K562 (cell line): ENCODE measurements around the gene ARSA. TPM values are rescaled to one million over a fixed set of nuclear protein-coding genes. Genes with fewer than 3 reads are reported as not detected.
A peak's percentile ranks its signal among the peaks of the same experiment; 100 is the strongest.

Source experiments
- E2F3 ChIP-seq: fragments of 250-450 bp; sonication (Bioruptor Pico); IDR thresholded peaks from 2 replicates; pipeline ENCODE4 v1.4.0; 2020; ENCODE audit warnings: mild to moderate bottlenecking
- MAX ChIP-seq: sonication (generic); formaldehyde crosslinking; IDR thresholded peaks from 2 replicates; pipeline ENCODE4 v1.9.0; 2022; ENCODE audit warnings: mild to moderate bottlenecking, missing genetic modification reagents
- MBD1 ChIP-seq: fragments of 250-450 bp; sonication (Bioruptor Pico); IDR thresholded peaks from 2 replicates; pipeline ENCODE4 v1.8.0; 2022; ENCODE audit warnings: inconsistent platforms
- MXI1 ChIP-seq: IDR thresholded peaks from 2 replicates; pipeline ENCODE4 v1.6.1; 2011; ENCODE audit warnings: low read depth, mild to moderate bottlenecking, improper control_type of control experiment, low read length
- RHOXF2B ChIP-seq: fragments of 250-450 bp; sonication (Bioruptor Pico); conservative IDR thresholded peaks from 2 replicates; pipeline ENCODE4 v1.5.1; 2021
- SLC30A9 ChIP-seq: fragments of 250-450 bp; sonication (Bioruptor Pico); IDR thresholded peaks from 2 replicates; pipeline ENCODE4 v1.8.0; 2022; ENCODE audit warnings: mild to moderate bottlenecking, moderate library complexity
- SMARCA5 ChIP-seq: fragments of 450-650 bp; IDR thresholded peaks from 2 replicates; pipeline ENCODE4 v1.6.1; 2016
- TAF1 ChIP-seq: IDR thresholded peaks from 2 replicates; pipeline ENCODE4 v1.6.1; 2011; ENCODE audit warnings: mild to moderate bottlenecking, low read length, moderate library complexity; ENCODE audit not compliant: insufficient read depth, control insufficient read depth, severe bottlenecking; ENCODE audit errors: extremely low read depth
- USF1 ChIP-seq: sonication (generic); formaldehyde crosslinking; IDR thresholded peaks from 2 replicates; pipeline ENCODE4 v1.9.0; 2022; ENCODE audit warnings: mild to moderate bottlenecking, missing genetic modification reagents
- ZNF224 ChIP-seq: sonication (generic); formaldehyde crosslinking; IDR thresholded peaks from 2 replicates; pipeline ENCODE4 v1.8.0; 2022; ENCODE audit warnings: mild to moderate bottlenecking, missing genetic modification reagents
- polyA plus RNA-seq, 8 experiments: library from polyadenylated mRNA; depleted of rRNA in 4 of 8; stranded (reverse) in 5 of 8; unstranded in 3 of 8; fragments of >200 nt; fragmentation: Nextera tagmentation in 2 of 8; fragmentation: Illumina TruSeq in 1 of 8; extraction: Ambion mirVana in 2 of 8; extraction: Trizol in 1 of 8; gene quantifications; 2 replicates each; pipeline versions ENCODE4 v1.2.1 to v1.2.3, GENCODE V29; 2011 to 2014; ENCODE audit warnings: inconsistent platforms in 1 of 8, missing spikeins in 1 of 8
- total RNA-seq, 7 experiments: library from RNA; depleted of rRNA in 6 of 7; stranded (reverse); fragments of >200 nt in 6 of 7; fragmentation: Illumina TruSeq in 2 of 7; extraction: Trizol in 2 of 7; gene quantifications; 2 replicates each; pipeline versions ENCODE4 v1.2.1 to v1.2.3, GENCODE V29; 2011 to 2021; ENCODE audit warnings: low replicate concordance in 1 of 7
- TF ChIP-seq, protein P1 (sequence below): sonication (generic); formaldehyde crosslinking; IDR thresholded peaks from 2 replicates; pipeline ENCODE4 v1.5.0; 2020; ENCODE audit warnings: missing genetic modification reagents
- TF ChIP-seq, protein P2 (sequence below), 2 experiments: IDR thresholded peaks; 2 replicates each; pipeline ENCODE4 v1.6.1; 2011; ENCODE audit warnings: borderline replicate concordance in 1 of 2, control low read depth in 1 of 2, low read depth in 1 of 2, low read length in 1 of 2, mild to moderate bottlenecking in 1 of 2, mixed read lengths in 1 of 2, moderate library complexity in 1 of 2; ENCODE audit not compliant: insufficient read depth in 1 of 2, insufficient read length in 1 of 2, poor library complexity in 1 of 2, severe bottlenecking in 1 of 2; ENCODE audit errors: extremely low read depth in 1 of 2

Gene ARSA
- total and polyA plus RNA-seq, 9 of the 15 experiments (the other 6 are each of a cell fraction or from before 2014, with no cell fraction given), result 0.32 to 10.9 (median 1.8) TPM; not detected in 1

- no peak for TF ChIP-seq MBD1 (CRISPR knock-in tag)
- TF ChIP-seq SLC30A9, result no peak
- no peak for TF ChIP-seq MXI1
- TF ChIP-seq SMARCA5, result no peak
- TF ChIP-seq RHOXF2B (CRISPR knock-in tag), result no peak
- TF ChIP-seq, protein P1, sequence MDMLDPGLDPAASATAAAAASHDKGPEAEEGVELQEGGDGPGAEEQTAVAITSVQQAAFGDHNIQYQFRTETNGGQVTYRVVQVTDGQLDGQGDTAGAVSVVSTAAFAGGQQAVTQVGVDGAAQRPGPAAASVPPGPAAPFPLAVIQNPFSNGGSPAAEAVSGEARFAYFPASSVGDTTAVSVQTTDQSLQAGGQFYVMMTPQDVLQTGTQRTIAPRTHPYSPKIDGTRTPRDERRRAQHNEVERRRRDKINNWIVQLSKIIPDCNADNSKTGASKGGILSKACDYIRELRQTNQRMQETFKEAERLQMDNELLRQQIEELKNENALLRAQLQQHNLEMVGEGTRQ (CRISPR knock-in tag), result peak; percentile 68
- no peak for TF ChIP-seq E2F3 (CRISPR knock-in tag)
- TF ChIP-seq, protein P2, sequence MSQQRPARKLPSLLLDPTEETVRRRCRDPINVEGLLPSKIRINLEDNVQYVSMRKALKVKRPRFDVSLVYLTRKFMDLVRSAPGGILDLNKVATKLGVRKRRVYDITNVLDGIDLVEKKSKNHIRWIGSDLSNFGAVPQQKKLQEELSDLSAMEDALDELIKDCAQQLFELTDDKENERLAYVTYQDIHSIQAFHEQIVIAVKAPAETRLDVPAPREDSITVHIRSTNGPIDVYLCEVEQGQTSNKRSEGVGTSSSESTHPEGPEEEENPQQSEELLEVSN (IDR thresholded peaks at IDR 0.05; ENCODE audit: borderline replicate concordance in 1 of 2, extremely low read depth in 1 of 2, insufficient read depth in 1 of 2, insufficient read length in 1 of 2, low read depth in 1 of 2, low read length in 1 of 2, poor library complexity in 1 of 2, severe bottlenecking in 1 of 2), result peak in 1 of 2 experiments; percentile 61
- TF ChIP-seq MAX (CRISPR knock-in tag), result no peak
- TF ChIP-seq TAF1, result no peak
- TF ChIP-seq ZNF224, result no peak
- TF ChIP-seq USF1, result peak; percentile 48; the same call in 1 of the 2 replicates
- TF ChIP-seq, all 486 proteins: peak for 6
These were observed 14.0 kb upstream of the ARSA start (continued) for GRCh38 chr22:50641696-50642607.
